Neural cell (in vitro differentiated cells): ENCODE measurements around the gene E2F3. TPM values are rescaled to one million over a fixed set of nuclear protein-coding genes. Genes with fewer than 3 reads are reported as not detected.

Experiments
- H2AFZ ChIP-seq: fragments of 200-600, 300-800 bp; sonication (generic), shearing (Covaris generic); 2 replicates; pipeline ENCODE4 v1.6.0; 2014; ENCODE audit warnings: low read depth, mild to moderate bottlenecking, antibody characterized with exemption, low read length, moderate library complexity
- H3F3A ChIP-seq: fragments of 200-600 bp; shearing (Covaris generic); 2 replicates; pipeline ENCODE4 v1.6.1; 2016; ENCODE audit warnings: mild to moderate bottlenecking, moderate library complexity, mixed read lengths, antibody characterized with exemption, low read length; ENCODE audit not compliant: insufficient read depth, poor library complexity, severe bottlenecking
- H3K27ac ChIP-seq: fragments of 200-600, 300-800 bp; sonication (generic), shearing (Covaris generic); 2 replicates; pipeline ENCODE4 v1.5.1; 2014; ENCODE audit warnings: mild to moderate bottlenecking, low read length, moderate library complexity
- H3K27me3 ChIP-seq: fragments of 300-800, 200-600 bp; sonication (generic), shearing (Covaris generic); 2 replicates; pipeline ENCODE4 v1.6.0; 2014; ENCODE audit warnings: mild to moderate bottlenecking, low read depth, low read length, moderate library complexity; ENCODE audit not compliant: insufficient read depth
- H3K36me3 ChIP-seq: fragments of 300-800, 200-600 bp; sonication (generic), shearing (Covaris generic); 2 replicates; pipeline ENCODE4 v1.5.1; 2014; ENCODE audit warnings: mild to moderate bottlenecking, antibody characterized with exemption, low read length, moderate library complexity; ENCODE audit not compliant: insufficient read depth
- H3K4me2 ChIP-seq: fragments of 300-800, 200-600 bp; sonication (generic), shearing (Covaris generic); 2 replicates; pipeline ENCODE4 v1.6.0; 2014; ENCODE audit warnings: mild to moderate bottlenecking, low read length
- H3K4me3 ChIP-seq: fragments of 300-800, 200-600 bp; sonication (generic), shearing (Covaris generic); 2 replicates; pipeline ENCODE4 v1.5.1; 2014; ENCODE audit warnings: mild to moderate bottlenecking, low read length, moderate library complexity
- H3K79me2 ChIP-seq: fragments of 200-600 bp; shearing (Covaris generic); replicated peaks from 2 replicates; pipeline ENCODE4 v1.6.0; 2014; ENCODE audit warnings: mild to moderate bottlenecking, low read length, moderate library complexity; ENCODE audit not compliant: insufficient read depth
- H3K9ac ChIP-seq: fragments of 300-800, 200-600 bp; sonication (generic), shearing (Covaris generic); 2 replicates; pipeline ENCODE4 v1.6.1; 2016; ENCODE audit warnings: mild to moderate bottlenecking, low read length, mixed read lengths
- H3K9me2 ChIP-seq: fragments of 200-600 bp; shearing (Covaris generic); 2 replicates; pipeline ENCODE4 v1.6.1; 2016; ENCODE audit warnings: mild to moderate bottlenecking, low read length, mixed read lengths; ENCODE audit not compliant: insufficient read depth
- H3K9me3 ChIP-seq: fragments of 200-600, 300-800 bp; sonication (generic), shearing (Covaris generic); 2 replicates; pipeline ENCODE4 v1.6.1; 2016; ENCODE audit warnings: mild to moderate bottlenecking, mixed run types, low read length, moderate library complexity, mixed read lengths
- H4K20me1 ChIP-seq: fragments of 200-600 bp; shearing (Covaris generic); 2 replicates; pipeline ENCODE4 v1.6.1; 2016; ENCODE audit warnings: mild to moderate bottlenecking, mixed run types; ENCODE audit not compliant: insufficient read depth
- CTCF ChIP-seq: fragments of 450-650 bp; IDR thresholded peaks from 2 replicates; pipeline ENCODE4 v1.5.1; 2014; ENCODE audit warnings: antibody characterized with exemption, mild to moderate bottlenecking, moderate library complexity; ENCODE audit not compliant: poor library complexity, severe bottlenecking
- EP300 ChIP-seq: fragments of 450-650 bp; conservative IDR thresholded peaks from 2 replicates; pipeline ENCODE4 v1.6.1; 2014; ENCODE audit warnings: antibody characterized with exemption, mild to moderate bottlenecking, moderate library complexity; ENCODE audit not compliant: poor library complexity, severe bottlenecking
- EZH2 ChIP-seq: fragments of 200-600, 300-800 bp; shearing (Covaris generic), sonication (generic); IDR thresholded peaks from 2 replicates; pipeline ENCODE4 v1.6.1; 2014; ENCODE audit warnings: antibody characterized with exemption, low read length, borderline replicate concordance, mild to moderate bottlenecking; ENCODE audit not compliant: insufficient read depth, poor library complexity, severe bottlenecking
- MXI1 ChIP-seq: fragments of 450-650 bp; conservative IDR thresholded peaks from 2 replicates; pipeline ENCODE4 v1.6.1; 2014; ENCODE audit warnings: antibody characterized with exemption, mild to moderate bottlenecking; ENCODE audit not compliant: poor library complexity, severe bottlenecking
- POLR2AphosphoS5 ChIP-seq: IDR thresholded peaks from 2 replicates; pipeline ENCODE4 v1.6.1; 2012
- RAD21 ChIP-seq: fragments of 450-650 bp; conservative IDR thresholded peaks from 2 replicates; pipeline ENCODE4 v1.6.1; 2014; ENCODE audit warnings: antibody characterized with exemption, mild to moderate bottlenecking, moderate library complexity
- REST ChIP-seq: IDR thresholded peaks from 2 replicates; pipeline ENCODE4 v1.6.1; 2012; ENCODE audit warnings: borderline replicate concordance
- SMC3 ChIP-seq: fragments of 450-650 bp; conservative IDR thresholded peaks from 2 replicates; pipeline ENCODE4 v1.6.1; 2014; ENCODE audit warnings: antibody characterized with exemption, mild to moderate bottlenecking, moderate library complexity; ENCODE audit not compliant: poor library complexity
- TAF1 ChIP-seq: IDR thresholded peaks from 2 replicates; pipeline ENCODE4 v1.6.1; 2012; ENCODE audit warnings: low read depth
- polyA plus RNA-seq: library from polyadenylated mRNA; depleted of rRNA; stranded (reverse); fragments of >200 nt; gene quantifications from 2 replicates; pipeline ENCODE4 v1.2.3, GENCODE V29; 2014

E2F3 gene
- polyA plus RNA-seq, 1 donor from 2014 or later, result 4.8 TPM

- H3K4me3 ChIP-seq, result no peak overlapping the region
- H3K9me3 ChIP-seq, result no peaks in the 10 kb centered on the region
- H3K9ac ChIP-seq, result no peak overlapping the region
- no peaks in the 10 kb centered on the region for H3K79me2 ChIP-seq
- TF ChIP-seq POLR2AphosphoS5 (no peak), SMC3 (no peak), REST (no peak), MXI1 (no peak), EZH2 (no peak), TAF1 (no peak), EP300 (no peak), RAD21 (no peak), CTCF (no peak)
- no peaks in the 10 kb centered on the region for H3F3A ChIP-seq
- H3K36me3 ChIP-seq, result no peaks in the 10 kb centered on the region
- H3K9me2 ChIP-seq, result no peaks in the 10 kb centered on the region
- H3K27me3 ChIP-seq, result no peaks in the 10 kb centered on the region
- no peaks in the 10 kb centered on the region for H4K20me1 ChIP-seq
- H2AFZ ChIP-seq, result no peak overlapping the region
- H3K4me2 ChIP-seq, result no peak overlapping the region
- no peak overlapping the region for H3K27ac ChIP-seq
Observed at GRCh38 chr6:20439558-20439957, 37.9 kb downstream of the E2F3 start.

- Histone ChIP-seq H3K9me3 (no peaks in the 10 kb centered on the region), H3K36me3 (no peaks in the 10 kb centered on the region), H3K79me2 (no peaks in the 10 kb centered on the region), H3K4me3 (no peak overlapping the region), H3K4me2 (no peak overlapping the region), H4K20me1 (no peaks in the 10 kb centered on the region), H3K9me2 (no peaks in the 10 kb centered on the region), H3K9ac (no peak overlapping the region), H3K27me3 (no peaks in the 10 kb centered on the region), H3F3A (no peaks in the 10 kb centered on the region), H2AFZ (no peak overlapping the region), H3K27ac (no peak overlapping the region)
- TF ChIP-seq EP300 (no peak), POLR2AphosphoS5 (no peak), REST (no peak), CTCF (no peak), EZH2 (no peak), SMC3 (no peak)
Observed at GRCh38 chr6:20440296-20440695, 38.6 kb downstream of the E2F3 start.
